ENCODE results near the gene VILL.

VILL gene

DNA sequence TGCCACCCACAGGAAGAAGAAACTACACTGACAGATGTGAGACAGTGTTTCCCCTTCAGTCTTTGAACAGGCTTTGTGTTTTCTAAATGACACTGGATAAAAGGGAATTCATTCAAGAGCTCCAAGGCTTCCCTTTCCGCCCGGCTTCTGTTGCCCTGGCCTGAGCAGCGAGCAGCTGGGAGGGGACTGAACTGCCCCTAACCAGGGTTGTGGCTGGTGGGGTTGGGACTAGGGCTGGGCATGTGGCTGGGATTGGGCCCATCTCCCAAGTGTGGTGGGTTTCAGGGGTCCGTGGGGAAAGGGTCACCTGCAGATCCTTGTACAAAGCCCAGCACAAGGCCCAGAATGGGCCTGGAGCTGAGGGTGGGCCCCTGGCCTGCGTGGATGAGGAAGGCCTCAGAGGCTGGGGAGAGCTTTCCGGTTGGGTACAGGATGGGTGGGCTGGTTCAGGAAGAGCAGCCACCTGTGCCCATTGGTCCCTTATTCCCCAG, 10.4 kb downstream of the VILL start:
- no peak for DNase-seq (ENCODE audit: low read depth)

DNA sequence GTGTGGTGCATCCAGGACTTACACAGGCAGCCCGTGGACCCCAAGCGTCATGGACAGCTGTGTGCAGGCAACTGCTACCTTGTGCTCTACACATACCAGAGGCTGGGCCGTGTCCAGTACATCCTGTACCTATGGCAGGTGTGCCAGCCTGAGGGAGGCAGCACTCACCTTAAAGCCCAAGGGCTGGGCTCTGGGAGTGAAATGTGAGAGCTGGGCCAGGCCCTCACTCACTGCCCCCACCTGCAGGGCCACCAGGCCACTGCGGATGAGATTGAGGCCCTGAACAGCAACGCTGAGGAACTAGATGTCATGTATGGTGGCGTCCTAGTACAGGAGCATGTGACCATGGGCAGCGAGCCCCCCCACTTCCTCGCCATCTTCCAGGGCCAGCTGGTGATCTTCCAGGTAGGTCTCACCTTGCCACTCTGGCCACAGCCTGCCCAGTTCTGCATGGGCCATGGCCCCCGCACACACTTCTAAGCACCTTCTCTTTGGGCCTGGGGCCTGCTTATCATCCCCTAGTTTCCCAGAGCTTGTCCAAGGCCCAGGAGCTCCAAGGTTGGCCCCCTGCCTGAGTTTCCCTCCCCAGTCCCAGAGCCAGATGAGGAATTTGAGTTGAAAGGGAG, 11.0 kb downstream of the VILL start:
- no peak for DNase-seq (ENCODE audit: low read depth)

- DNase-seq (ENCODE audit: low read depth), result no peak
These were observed 11.8 kb downstream of the VILL start for GRCh38 chr3:38002291-38002876.

GRCh38 chr3:38002940-38003339, 12.4 kb downstream of the VILL start:
- no peak for DNase-seq (ENCODE audit: low read depth)

GRCh38 chr3:38003371-38003816, 12.8 kb downstream of the VILL start:
- DNase-seq (ENCODE audit: low read depth), result no peak

GRCh38 chr3:38003817-38004414, 13.3 kb downstream of the VILL start:
- no peak for DNase-seq (ENCODE audit: low read depth)

GRCh38 chr3:38004415-38005075, 14.0 kb downstream of the VILL start:
- peak; percentile 42 for DNase-seq (ENCODE audit: low read depth)

DNA sequence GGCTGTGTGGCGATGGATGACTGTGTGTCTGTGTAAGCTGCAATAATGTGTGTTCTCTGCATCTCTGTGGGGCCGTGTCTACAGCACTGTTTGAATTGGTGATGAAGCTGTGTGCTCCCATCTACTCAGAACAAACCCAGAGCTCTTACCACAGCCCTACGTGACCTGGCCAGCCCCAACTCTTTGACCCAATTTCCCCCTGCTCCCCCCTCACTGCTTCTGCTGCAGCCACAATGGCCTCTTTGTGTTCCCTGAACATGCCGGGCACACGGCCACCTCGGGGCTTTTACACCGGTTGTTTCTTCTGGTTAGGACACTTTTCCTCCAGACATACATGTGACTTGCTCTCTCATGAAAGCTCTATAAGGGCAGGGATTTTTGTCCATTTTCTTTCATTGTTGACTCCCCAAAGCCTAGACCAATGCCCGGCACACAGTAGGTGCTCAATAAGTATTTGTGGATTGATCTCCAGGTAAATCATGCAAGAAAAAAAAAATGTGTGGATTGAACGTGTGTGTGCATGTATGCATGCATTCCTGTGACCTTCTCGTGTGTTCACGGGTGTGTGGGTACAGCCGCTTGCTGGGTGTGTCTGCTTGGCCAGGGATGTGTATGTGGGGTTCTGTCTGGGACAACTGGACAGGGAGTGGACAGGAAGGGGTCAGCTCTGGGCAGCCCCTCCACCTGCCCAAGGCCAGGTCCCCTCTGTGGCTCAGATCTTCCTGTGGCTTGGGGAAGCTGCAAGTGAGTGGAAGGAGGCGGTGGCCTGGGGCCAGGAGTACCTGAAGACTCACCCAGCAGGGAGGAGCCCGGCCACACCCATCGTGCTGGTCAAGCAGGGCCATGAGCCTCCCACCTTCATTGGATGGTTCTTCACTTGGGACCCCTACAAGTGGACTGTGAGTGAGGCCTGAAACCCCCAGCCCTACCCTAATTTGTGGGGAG, 14.8 kb downstream of the VILL start:
- DNase-seq (ENCODE audit: low read depth), result no peak

DNA sequence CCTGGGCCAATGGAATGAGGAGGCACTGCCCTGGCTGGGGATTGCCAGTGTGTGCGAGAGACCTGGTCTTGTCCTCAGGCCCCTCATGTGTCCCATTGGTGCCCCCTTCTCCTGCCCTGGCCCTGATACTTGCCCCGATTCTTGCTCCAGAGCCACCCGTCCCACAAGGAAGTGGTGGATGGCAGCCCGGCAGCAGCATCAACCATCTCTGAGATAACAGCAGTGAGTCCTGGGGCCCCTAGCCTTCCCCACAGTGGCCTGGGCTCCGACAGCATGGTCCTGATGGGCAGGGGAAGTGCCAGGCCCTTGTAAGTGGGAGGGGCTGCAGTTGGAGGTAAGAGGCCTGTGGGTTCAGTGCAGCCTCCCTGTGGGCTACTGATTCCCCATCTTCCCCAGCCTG, 15.4 kb downstream of the VILL start:
- DNase-seq (ENCODE audit: low read depth), result no peak

- DNase-seq (ENCODE audit: low read depth), result no peak
These were observed 15.9 kb downstream of the VILL start for GRCh38 chr3:38006445-38006995.

DNA sequence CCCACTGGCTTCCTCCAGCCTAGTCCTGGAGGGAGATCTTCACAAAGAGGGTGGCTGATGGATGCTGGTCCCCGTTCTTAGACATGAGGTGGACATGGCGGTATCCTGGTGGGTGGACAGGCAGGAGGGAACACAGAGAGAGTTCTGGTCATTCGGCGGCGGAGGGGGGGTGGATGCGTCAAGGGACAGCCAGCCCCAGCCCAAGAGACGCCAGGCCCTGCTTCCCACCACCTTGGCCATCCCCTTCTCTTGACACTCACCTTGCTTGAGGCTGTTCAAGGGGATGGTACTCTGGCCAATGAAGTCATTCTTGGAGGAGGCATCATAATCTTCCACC, 17.1 kb downstream of the VILL start:
- no peak for DNase-seq (ENCODE audit: low read depth)

- no peak for DNase-seq (ENCODE audit: low read depth)
These were observed 17.7 kb downstream of the VILL start for GRCh38 chr3:38008191-38008701.

- DNase-seq (ENCODE audit: low read depth), result no peak
These were observed 18.5 kb downstream of the VILL start for GRCh38 chr3:38008971-38009580.

DNA sequence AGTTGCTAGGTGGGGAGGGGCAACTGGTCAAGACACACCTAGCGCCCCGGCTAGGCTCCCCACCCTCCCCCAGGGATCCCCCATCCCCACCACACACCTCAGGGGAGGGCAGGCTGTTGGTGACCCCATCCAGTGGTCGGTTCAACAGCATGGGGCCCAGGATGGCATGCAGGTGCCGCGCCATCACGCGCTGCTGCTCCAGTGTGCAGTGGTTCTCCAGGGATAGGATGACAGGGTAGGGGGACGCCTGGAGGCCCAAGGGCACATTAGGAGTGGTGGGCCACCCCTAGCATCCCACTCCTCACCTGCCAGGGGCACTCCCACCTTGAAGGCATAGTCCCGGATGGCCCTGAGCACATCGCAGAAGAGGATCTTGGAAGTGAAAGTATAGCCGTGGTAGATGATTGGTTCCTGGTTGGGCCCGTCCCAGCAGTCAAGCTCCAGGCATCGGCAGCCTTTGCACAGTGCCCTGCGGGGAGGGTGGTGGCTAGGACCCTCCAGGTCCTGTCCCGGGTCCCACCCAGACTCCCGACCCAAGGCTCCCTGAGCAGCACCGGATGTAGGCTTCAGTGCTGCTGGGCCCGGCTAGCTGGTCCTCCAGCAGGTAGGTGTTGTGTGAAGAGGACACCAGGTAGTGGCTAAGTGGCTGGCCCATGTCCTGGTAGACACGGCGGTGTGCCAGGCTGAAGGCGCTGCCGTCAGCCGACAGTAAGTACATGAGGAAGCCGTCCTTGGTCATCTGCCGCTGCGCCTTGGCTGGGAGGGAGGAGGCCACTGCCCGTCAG, 19.4 kb downstream of the VILL start:
- no peak for DNase-seq (ENCODE audit: low read depth)

- DNase-seq (ENCODE audit: low read depth), result no peak
These were observed 20.5 kb downstream of the VILL start for GRCh38 chr3:38011111-38011510.

DNA sequence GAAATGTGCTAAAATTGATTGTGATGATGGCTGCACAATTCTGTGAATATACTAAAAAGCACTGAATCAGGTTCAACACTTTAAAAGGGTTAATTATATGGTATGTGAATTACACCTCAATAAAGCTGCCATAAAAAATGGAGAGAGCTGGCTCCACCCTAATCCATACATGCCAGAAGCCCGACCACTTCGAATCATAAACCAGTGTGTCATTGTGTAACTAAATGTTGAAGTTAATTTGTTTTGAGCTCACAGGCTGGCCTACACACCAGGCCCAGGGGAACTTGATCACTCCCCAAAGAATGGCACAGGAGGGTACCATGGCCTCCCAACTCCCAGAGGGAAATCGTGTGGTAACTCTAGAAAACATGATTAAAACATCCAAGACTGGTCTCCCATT, 24.9 kb downstream of the VILL start:
- DNase-seq (ENCODE audit: low read depth), result no peak

DNA sequence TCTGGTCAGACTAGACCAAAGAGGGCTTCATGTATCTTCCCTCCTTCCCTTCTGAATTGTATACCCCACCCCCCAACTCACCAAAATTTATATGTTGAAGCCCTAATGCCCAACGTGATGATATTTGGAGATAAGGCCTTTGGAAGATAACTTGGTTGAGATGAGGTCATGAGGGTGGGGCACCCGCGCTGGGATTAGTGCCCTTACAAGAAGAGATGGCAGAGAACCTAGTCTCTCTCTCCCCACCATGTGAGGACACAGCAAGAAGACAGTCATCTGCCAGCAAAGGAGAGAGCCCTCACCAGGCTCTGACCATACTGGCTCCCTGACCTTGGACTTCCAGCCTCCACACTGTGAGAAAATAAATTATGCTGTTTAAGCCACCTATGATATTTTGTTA, 25.4 kb downstream of the VILL start:
- DNase-seq (ENCODE audit: low read depth), result no peak

GRCh38 chr3:38016410-38016809, 25.8 kb downstream of the VILL start:
- DNase-seq (ENCODE audit: low read depth), result no peak

DNA sequence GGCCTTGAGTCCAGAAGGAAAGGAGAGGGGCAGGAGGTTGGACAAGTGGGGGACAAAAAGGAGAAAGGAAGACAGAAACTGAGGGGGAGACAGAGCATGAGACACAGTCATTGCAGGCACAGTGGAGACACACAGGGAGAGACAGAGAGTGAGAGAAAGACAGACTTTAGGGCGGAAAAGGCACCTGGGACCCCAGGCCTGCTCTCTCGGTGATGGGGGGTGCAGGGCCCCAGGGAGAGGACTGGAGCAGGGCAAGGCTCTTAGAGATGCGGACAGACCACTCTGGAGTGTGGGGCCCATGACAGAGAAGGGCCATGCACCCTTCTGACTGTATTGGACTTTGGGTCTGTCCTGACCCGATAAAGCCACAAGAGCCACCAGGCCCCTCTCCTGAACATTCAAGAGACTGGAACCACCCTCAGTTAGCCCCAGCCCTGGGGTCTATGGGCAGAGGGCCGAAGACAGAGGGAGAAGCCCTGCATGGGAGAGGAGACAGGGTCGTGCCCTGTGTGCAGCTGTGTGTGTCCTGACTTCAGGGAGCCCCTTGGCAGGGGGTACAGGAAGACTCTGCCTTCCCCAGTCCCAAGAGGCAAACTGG, 26.4 kb downstream of the VILL start:
- no peak for DNase-seq (ENCODE audit: low read depth)

Data from stimulated activated CD8-positive, alpha-beta memory T cell treated with anti-CD3 and anti-CD28 coated beads, Interleukin-12 subunit alpha, Interleukin-12 subunit beta, amount 100 ng/mL, for 1 hour (primary cell).